Measurements from ENCODE around the gene STAC2. TPM values are rescaled to one million over a fixed set of nuclear protein-coding genes. Genes with fewer than 3 reads are reported as not detected.

The STAC2 gene
- total and polyA plus RNA-seq, 7 donors = under 0.01 to 1.1 (median 0.31) TPM; not detected in 1

DNA sequence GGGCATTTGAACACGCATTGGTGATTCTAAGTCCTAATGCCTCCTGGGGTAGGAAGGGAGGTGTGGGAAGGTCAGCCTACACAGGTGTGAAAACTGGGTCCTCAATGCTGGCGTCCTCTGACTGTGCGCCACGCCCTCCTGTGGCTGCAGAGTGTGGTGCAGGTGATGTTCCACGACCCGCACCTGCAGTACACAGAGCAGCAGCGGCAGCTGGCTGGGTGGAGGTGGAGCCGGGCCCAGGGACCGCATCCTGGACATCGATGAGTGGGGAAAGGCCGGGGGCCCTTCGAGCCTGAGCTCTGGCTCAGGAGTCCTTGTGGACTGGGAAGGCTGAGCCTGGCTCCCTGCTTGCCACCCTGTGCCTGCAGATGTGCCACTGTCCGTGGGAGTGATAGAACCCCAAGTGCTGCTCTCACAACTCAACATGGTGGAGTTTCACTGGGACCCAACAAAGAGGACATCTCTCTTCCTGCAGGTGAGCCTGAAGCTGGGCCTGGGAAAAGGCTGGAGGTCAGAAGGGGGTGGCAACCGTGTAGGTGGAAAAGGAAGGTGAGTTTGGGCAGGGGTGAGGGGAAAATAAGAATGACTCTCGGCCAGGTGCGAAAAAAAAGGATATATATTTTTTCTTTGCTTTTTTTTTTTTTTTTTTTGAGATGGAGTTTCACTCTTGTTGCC lies 14.0 kb upstream of the STAC2 start:
- Histone ChIP-seq H3K4me3 (no peak overlapping the region), H3K27me3 (peaks cover 4 to 44% (median 8%) of the 10 kb centered on the region in 3 donors), H3K9me3 (no peaks in the 10 kb centered on the region), H3K27ac (no peak overlapping the region), H3K4me1 (no peaks in the 10 kb centered on the region), H3K36me3 (no peaks in the 10 kb centered on the region)
- peak; percentile 27 for DNase-seq
- intact Hi-C loops (cut with DNase I) = loop anchor here (5.0 kb wide), 1 partner anchor 257 kb away; no protein-coding TSS in a partner anchor
- 18 to 26% methylated on average over 16 of the region's 16 CpGs for WGBS, 2 donors
- TF ChIP-seq, protein P1, sequence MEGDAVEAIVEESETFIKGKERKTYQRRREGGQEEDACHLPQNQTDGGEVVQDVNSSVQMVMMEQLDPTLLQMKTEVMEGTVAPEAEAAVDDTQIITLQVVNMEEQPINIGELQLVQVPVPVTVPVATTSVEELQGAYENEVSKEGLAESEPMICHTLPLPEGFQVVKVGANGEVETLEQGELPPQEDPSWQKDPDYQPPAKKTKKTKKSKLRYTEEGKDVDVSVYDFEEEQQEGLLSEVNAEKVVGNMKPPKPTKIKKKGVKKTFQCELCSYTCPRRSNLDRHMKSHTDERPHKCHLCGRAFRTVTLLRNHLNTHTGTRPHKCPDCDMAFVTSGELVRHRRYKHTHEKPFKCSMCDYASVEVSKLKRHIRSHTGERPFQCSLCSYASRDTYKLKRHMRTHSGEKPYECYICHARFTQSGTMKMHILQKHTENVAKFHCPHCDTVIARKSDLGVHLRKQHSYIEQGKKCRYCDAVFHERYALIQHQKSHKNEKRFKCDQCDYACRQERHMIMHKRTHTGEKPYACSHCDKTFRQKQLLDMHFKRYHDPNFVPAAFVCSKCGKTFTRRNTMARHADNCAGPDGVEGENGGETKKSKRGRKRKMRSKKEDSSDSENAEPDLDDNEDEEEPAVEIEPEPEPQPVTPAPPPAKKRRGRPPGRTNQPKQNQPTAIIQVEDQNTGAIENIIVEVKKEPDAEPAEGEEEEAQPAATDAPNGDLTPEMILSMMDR (IDR thresholded peaks at IDR 0.05) = peak in 2 of 4 experiments; percentile 22
- TF ChIP-seq POLR2AphosphoS5 (IDR thresholded peaks at IDR 0.05) = no peak

DNA sequence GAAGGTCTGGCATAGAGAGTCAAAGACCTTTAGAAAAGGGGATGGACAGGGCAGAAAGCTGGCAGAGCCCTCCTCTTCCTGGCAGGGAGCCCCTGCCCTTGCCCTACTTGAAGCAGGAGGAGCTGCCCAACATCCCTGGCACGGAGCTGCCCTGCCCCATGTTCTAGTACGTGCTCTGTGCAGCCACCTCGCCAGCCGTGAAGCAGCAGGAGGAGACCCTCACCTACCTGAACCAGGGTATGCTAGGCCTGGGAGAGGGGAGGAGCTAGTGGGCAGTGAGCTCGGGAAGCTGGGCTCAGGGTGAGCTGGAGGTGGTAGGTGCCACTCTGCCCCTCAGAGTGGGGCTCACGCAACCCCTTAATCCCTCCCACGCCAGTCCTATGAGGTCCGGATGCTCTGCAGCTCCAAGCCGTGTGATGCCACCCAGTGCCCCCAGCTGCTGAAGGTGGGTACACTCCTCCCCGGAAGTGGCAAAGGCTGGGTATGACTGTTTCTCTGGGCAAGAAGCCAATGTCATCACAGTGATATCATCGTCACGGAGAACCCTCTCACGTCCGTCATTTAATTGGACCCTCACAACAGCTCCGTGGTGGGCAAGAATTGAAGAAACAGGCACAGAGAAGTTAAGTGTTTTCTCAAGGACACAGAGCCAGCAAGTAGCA lies 12.7 kb upstream of the STAC2 start:
- no peak for DNase-seq
- H3K27ac ChIP-seq = no peak overlapping the region
- TF ChIP-seq POLR2A (IDR thresholded peaks at IDR 0.05) = no peak
- intact Hi-C loops (cut with DNase I) = no loop called here
- H3K4me1 ChIP-seq = no peaks in the 10 kb centered on the region
- no peaks in the 10 kb centered on the region for H3K9me3 ChIP-seq
- H3K4me3 ChIP-seq = no peak overlapping the region
- H3K36me3 ChIP-seq = no peaks in the 10 kb centered on the region
- 12 to 35% methylated on average over 15 of the region's 15 CpGs for WGBS, 2 donors
- peaks cover 4 to 55% (median 10%) of the 10 kb centered on the region in 3 donors for H3K27me3 ChIP-seq

DNA sequence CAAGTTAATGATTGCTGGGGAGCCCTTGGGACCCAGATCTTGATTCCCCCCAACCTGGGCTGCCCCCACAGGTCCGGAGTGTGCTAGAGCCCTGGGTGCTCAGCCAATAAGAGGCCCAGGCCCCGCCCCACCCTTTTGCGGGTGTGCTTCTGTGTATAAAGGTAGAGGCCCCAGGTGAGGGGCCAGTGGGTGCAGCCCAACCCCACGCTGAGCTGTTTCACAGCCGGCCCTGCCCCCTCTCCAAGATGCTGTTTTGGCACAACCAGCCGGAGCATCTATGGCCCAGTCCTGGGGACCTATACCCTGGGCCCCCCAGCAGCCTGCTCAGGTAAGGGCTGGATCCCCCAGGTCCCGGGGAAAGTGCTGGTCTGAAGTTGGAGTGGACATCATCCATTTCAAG lies 11.8 kb upstream of the STAC2 start:
- WGBS, 2 donors = 34 to 75% methylated on average over 7 of the region's 7 CpGs
- H3K27ac ChIP-seq = no peak overlapping the region
- intact Hi-C loops (cut with DNase I) = no loop called here

DNA sequence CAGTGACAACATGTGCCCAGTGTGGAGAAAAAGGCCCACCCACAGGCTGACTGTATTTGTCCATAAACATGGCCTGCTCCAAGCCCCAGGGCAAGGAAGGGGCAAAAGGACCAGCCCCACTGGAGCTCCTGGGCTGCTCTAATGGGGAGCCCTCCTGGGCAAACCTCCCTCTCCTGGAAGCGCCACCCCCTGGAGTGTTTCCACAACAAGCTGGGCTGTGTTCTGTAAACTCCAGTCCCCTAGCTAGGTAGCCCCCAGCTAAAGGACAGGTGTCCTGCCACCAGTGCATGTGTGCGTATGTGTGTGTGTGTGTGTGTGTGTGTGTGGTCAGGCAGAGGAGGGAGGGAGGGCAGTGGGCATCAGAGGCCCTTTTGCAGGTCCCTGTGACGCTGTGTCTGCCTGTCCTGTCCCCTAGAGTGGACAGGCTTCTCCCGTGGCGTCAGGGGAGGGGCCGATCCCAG lies 11.3 kb upstream of the STAC2 start:
- WGBS, 2 donors = 71 to 89% methylated on average over 6 of the region's 6 CpGs
- H3K4me1 ChIP-seq = peaks cover 0 to 3% (median 3%) of the 10 kb centered on the region in 4 donors
- no peak overlapping the region for H3K27ac ChIP-seq
- TF ChIP-seq, protein P1 (IDR thresholded peaks at IDR 0.05) = no peak
- no peak for TF ChIP-seq POLR2AphosphoS5 (IDR thresholded peaks at IDR 0.05)
- no peak for TF ChIP-seq EP300 (IDR thresholded peaks at IDR 0.05)
- no peak for TF ChIP-seq POLR2A (IDR thresholded peaks at IDR 0.05)
- H3K36me3 ChIP-seq = no peaks in the 10 kb centered on the region
- H3K9me3 ChIP-seq = no peaks in the 10 kb centered on the region
- DNase-seq = no peak
- H3K27me3 ChIP-seq = peaks cover 4 to 57% (median 25%) of the 10 kb centered on the region in 3 donors
- no peak overlapping the region for H3K4me3 ChIP-seq
- intact Hi-C loops (cut with DNase I) = no loop called here

More for the DNA sequence above, 11.8 kb upstream of the STAC2 start:
- H3K4me1 ChIP-seq = no peaks in the 10 kb centered on the region
- no peaks in the 10 kb centered on the region for H3K36me3 ChIP-seq
- H3K27me3 ChIP-seq = peaks cover 4 to 58% (median 19%) of the 10 kb centered on the region in 3 donors
- DNase-seq = no peak
- H3K9me3 ChIP-seq = no peaks in the 10 kb centered on the region
- TF ChIP-seq EP300 (IDR thresholded peaks at IDR 0.05) (no peak), POLR2AphosphoS5 (IDR thresholded peaks at IDR 0.05) (no peak), POLR2A (IDR thresholded peaks at IDR 0.05) (no peak)
- TF ChIP-seq, protein P1 (IDR thresholded peaks at IDR 0.05) = no peak
- no peak overlapping the region for H3K4me3 ChIP-seq

DNA sequence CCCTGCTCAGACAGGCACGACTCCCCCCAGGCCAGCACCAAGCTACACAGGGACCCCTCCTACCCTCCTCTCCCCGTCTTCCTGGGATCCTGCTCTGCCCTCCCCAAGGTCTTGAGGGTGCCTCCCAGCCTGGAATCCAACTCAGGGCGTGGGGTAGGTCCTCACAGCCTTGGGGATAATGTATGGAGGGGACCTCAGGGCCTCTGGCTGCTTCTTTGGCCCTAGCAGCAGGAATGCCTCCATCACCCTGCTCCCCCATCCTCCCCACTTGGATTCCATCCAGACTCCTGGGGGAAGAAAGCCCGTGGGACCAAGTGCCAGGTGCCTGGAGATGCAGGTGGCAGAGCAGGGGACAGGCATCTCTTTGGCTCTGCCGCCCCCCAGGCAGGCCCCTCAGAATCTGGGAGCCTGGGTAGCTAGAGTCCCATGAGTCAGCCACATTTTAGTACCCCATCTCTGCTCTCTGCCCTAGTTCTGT lies 10.7 kb upstream of the STAC2 start:
- Histone ChIP-seq H3K36me3 (no peaks in the 10 kb centered on the region), H3K27me3 (peaks cover 5 to 62% (median 30%) of the 10 kb centered on the region in 3 donors), H3K4me1 (peaks cover 0 to 8% (median 8%) of the 10 kb centered on the region in 4 donors), H3K4me3 (no peak overlapping the region), H3K9me3 (no peaks in the 10 kb centered on the region), H3K27ac (no peak overlapping the region)
- WGBS, 2 donors = 48 to 67% methylated on average over 5 of the region's 5 CpGs
- DNase-seq = no peak
- intact Hi-C loops (cut with DNase I) = no loop called here
- TF ChIP-seq POLR2AphosphoS5 (IDR thresholded peaks at IDR 0.05) = no peak
- TF ChIP-seq, protein P1 (IDR thresholded peaks at IDR 0.05) = no peak
- TF ChIP-seq POLR2A (IDR thresholded peaks at IDR 0.05) = no peak
- no peak for TF ChIP-seq EP300 (IDR thresholded peaks at IDR 0.05)

All from sigmoid colon (tissue), 7 donors.